DND-41 (cell line): ENCODE results near the gene SLC17A4.

Source experiments
- EZH2 ChIP-seq: IDR thresholded peaks from 3 replicates; pipeline ENCODE4 v1.6.1; 2012; ENCODE audit warnings: borderline replicate concordance, low read depth, mild to moderate bottlenecking, moderate library complexity, low read length, inconsistent platforms; ENCODE audit not compliant: severe bottlenecking
- TF ChIP-seq, protein P1 (sequence below): IDR thresholded peaks from 2 replicates; pipeline ENCODE4 v1.5.1; 2012; ENCODE audit warnings: borderline replicate concordance, low read length, moderate library complexity, mild to moderate bottlenecking; ENCODE audit not compliant: poor library complexity, severe bottlenecking; ENCODE audit errors: extremely low read depth

DNA sequence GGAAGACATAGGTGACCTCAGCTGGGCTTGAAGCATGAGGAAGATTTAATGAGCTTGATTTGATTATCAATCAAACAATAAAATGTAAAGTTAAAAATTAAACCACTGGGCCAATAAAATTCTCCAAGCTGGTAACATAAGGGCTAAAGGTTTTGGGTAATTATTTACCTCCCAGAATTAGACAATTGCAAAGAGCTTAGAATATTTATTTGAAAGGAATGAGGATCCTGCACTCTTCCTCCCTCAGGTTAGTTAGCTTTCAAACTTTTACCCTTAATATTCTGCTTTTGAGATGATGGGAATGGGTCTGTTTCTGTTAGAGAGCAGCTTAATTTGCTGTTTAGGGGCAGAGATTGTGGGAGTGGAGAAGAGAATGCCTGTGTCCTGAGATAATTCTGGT, at the start of gene SLC17A4:
- TF ChIP-seq, protein P1, sequence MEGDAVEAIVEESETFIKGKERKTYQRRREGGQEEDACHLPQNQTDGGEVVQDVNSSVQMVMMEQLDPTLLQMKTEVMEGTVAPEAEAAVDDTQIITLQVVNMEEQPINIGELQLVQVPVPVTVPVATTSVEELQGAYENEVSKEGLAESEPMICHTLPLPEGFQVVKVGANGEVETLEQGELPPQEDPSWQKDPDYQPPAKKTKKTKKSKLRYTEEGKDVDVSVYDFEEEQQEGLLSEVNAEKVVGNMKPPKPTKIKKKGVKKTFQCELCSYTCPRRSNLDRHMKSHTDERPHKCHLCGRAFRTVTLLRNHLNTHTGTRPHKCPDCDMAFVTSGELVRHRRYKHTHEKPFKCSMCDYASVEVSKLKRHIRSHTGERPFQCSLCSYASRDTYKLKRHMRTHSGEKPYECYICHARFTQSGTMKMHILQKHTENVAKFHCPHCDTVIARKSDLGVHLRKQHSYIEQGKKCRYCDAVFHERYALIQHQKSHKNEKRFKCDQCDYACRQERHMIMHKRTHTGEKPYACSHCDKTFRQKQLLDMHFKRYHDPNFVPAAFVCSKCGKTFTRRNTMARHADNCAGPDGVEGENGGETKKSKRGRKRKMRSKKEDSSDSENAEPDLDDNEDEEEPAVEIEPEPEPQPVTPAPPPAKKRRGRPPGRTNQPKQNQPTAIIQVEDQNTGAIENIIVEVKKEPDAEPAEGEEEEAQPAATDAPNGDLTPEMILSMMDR: no peak
- no peak for TF ChIP-seq EZH2
